Cortex of kidney (tissue), 1 donor: ENCODE results near the gene CTDP1.
"Not testable (repeated sequence)": the region's sequence is repeated elsewhere in the genome, so short reads cannot be mapped to it uniquely, and the experiment has no call there.

Source experiments
- DNase-seq: peaks from one replicate; lab custom pipeline; 2025; lab: John Stamatoyannopoulos, UW

CTDP1 gene

DNA sequence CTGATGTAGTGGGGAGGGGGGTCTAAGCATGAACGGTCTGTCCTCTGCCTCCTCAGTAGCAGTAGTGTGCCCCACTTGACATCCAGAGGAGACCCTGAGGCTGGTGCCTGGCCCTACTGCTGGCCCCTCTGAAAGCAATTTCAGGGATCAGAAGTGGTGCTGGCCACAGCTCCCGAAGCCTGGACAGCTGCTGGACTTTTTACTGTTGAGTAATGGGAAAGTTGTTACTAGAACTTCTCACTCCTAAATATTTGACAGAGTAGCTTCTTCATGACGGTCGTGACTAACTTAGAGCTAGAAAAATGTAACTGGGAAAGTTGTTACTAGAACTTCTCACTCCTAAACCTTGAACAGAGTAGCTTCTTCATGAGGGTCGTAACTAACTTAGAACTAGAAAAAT, 23.3 kb downstream of the CTDP1 start:
- no peak for DNase-seq

GRCh38 chr18:79704631-79705030, 25.0 kb downstream of the CTDP1 start:
- DNase-seq = no peak

DNA sequence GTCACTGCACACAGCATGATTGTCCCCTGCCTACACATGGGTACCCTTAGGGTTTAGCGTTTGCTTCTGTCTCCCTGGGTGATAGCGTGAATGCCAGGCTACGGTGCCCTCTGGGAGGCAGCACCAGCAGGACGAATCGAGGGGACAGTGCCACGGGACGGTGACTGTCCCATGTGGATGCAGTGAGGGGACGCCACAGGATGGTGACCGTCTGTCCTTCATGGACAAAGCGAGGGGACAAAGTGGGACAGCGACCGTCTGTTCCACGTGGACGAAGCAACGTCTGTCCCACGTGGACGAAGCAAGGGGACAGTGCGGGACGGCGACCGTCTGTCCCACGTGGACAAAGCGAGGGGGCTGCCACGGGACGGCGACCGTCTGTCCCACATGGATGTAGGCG, 25.7 kb downstream of the CTDP1 start:
- DNase-seq = no peak

GRCh38 chr18:79706006-79706405, 26.4 kb downstream of the CTDP1 start:
- DNase-seq = no peak

DNA sequence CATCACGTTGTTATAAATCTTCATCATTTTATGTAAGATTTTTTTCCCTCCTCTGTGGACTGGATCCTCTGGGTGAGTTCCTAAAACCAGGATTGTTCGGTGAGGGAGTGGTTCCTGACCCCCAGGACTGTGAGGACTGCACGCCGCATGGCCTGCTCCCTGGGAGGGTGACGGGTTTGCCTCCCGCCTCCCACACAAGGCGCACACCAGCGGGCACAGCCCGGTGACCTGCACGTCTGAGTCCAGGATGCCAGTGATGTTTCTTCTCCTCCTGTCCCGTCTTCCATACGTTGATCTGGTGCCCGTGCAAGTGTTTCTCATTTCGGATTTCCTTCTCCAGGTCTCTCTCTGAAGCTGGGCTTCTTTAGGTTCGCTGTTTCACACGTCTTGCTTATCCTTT, 27.1 kb downstream of the CTDP1 start:
- no peak for DNase-seq

DNA sequence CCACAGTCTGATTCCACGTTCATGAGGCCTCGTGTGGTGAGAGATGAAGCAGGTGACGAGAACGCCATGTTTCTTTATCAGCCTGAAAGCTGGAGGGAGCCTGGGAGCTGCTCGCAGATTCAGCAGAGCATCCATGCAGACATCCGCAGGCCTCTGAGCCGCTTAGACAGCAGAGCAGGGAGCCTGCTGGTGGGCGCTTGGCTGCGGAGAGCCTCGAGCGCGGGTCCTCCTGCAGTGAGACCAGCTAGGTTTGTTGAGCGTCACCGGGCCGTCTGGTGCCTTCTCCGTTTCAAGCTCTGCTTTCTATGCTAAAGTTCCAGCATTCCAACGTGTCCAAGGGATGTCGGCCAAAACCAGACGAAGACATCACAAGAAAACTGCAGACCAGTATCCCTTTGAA, 27.6 kb downstream of the CTDP1 start:
- no peak for DNase-seq

DNA sequence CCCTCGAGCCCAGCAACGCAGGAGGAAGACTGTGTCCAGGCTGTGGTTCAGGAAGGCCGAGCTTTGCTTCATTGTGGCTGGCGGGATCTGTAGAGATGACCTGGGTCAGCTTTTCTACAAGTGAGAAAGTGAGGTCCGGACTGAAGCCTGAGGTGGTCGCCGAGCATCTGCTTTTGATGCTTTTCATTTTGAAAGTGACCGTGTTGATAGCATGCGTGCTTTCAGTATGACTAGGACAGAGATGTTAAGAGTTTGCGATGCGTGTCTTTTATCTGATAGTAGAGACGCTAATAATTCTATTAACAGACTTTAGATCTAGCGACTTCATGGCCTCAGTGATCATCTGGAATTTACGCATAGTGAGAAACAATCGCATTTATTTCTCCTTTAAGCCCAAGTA, 28.1 kb downstream of the CTDP1 start:
- DNase-seq = no peak

- no peak for DNase-seq
These were observed 28.8 kb downstream of the CTDP1 start for GRCh38 chr18:79708412-79708811.

- DNase-seq = no peak
These were observed 32.7 kb downstream of the CTDP1 start for GRCh38 chr18:79712206-79712857.

- no peak for DNase-seq
These were observed 33.7 kb downstream of the CTDP1 start for GRCh38 chr18:79713341-79713740.

GRCh38 chr18:79714531-79715240, 35.1 kb downstream of the CTDP1 start:
- DNase-seq = peak; percentile 31

- no peak for DNase-seq
These were observed 35.7 kb downstream of the CTDP1 start for GRCh38 chr18:79715280-79715679.

DNA sequence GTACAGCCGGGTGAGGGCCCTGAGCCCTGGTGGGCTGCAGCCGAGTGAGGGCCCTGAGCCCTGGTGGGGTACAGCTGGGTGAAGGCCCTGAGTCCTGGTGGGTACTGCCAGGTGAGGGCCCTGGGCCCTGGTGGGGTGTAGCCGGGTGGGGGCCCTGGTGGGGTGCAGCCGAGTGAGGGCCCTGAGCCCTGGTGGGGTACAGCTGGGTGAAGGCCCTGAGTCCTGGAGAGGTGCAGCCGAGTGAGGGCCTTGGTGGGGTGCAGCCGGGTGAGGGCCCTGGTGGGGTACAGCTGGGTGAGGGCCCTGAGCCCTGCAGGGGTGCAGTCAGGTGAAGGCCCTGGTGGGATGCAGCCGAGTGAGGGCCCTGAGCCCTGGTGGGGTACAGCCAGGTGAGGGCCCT, 37.5 kb downstream of the CTDP1 start:
- DNase-seq = no peak

DNA sequence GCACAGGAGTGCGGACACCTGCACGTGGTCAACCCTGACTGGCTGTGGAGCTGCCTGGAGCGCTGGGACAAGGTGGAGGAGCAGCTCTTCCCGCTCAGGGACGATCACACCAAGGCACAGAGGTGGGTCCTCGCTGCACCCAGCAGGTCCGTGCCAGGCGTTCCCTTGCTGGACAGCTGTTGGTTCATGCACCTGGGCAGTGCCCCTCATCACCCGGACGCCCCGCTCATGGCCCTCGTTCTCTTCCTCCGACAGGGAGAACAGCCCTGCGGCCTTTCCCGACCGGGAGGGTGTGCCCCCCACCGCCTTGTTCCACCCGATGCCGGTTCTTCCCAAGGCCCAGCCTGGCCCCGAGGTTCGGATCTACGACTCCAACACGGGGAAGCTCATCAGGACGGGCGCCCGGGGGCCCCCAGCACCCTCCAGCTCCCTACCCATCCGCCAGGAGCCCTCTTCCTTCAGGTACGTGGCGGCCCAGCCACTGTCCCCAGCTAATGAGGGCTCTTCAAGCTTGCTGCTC, 38.0 kb downstream of the CTDP1 start:
- DNase-seq = no peak

DNA sequence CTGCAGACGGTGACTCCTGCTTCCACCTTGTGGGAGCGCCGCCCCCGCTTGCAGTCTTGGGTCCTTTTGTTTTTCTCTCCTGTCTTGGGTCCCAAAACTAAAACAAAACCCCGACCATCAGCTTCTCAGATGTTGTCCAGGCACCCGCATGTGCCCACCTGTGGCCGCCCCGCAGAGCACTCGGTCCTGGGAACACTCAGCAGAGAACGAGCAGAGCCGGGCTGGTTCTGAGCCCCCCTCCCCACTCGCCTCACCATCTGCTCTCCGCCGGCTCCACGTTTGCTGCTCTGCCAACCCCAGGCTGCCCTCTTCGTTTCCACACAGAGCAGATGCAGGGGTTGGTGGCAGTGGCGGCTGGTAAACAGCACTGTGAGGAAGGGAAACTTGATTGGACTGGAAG, 38.5 kb downstream of the CTDP1 start:
- DNase-seq = no peak

- no peak for DNase-seq
These were observed 39.4 kb downstream of the CTDP1 start for GRCh38 chr18:79718878-79719477.

- DNase-seq = not testable (repeated sequence)
These were observed 40.1 kb downstream of the CTDP1 start for GRCh38 chr18:79719478-79720358.

DNA sequence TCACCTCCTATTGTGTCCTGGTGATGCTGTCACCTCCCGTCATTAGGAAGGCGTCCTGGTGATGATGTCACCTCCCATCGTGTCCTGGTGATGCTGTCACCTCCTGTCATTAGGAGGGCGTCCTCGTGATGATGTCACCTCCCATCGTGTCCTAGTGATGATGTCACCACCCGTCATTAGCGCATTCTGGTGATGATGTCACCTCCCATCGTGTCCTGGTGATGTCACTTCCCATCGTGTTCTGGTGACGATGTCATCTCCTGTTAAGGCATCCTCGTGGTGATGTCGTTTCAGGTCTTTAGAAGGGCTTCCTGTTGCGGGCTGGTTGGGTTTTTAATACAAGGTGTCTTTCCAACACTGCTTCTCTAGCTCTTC, 40.7 kb downstream of the CTDP1 start:
- no peak for DNase-seq

- no peak for DNase-seq
These were observed 43.4 kb downstream of the CTDP1 start for GRCh38 chr18:79723036-79723435.

DNA sequence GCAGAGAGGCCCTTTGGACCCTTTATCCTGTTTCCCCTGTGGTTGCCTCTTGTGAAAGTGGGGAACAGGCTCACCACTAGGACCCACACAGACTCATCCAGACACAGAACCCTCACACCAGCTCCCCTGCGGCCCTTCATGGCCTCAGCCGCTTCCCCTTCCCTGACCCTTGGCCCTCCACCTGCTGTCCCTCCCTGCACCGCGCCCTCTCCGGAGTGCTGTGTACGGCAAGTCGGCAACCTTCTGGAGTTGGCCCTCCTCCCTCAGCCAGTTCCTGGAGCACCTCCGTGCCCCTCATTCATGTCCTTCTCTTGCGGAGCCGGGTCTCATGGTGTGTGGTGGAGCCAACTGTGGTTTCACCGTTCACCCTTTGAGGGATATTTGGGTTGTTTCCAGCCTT, 44.0 kb downstream of the CTDP1 start:
- no peak for DNase-seq

DNA sequence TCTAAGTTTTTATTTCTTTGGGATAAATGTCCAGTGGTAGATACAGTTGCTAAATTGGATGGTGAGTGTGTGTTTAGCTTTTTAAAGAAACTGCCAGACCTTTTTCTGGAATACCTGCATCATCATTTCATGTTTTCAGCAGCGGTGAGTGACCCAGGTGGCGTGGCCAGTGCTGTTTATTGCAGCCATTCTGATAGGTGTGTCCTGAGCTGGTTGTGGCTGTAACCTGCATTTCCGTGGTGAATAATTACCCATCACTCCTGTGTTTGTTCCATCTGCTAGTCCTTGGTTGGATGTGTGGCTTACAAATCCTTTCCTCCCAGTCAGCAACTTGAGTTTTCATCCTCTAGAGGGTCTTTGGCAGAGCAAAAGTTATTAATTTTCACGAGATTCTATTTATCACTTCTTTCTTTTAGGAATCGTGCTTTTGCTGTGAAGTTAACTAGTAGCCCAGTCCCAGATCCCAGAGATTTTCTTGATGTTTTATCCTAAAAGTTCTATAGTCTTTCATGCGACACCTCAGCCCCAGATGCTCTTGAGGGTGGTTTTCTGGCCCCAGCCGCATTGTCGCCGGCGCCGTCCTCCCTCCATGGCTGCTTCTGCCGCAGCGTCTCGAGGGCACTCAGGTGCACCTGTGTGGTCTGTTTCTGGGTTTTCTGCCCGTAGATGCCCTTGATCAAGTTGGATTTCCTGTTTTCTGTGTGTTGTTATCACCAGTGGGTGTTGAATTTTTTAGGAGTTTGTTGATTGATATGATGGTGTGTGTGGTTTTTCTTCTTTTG, 44.9 kb downstream of the CTDP1 start:
- no peak for DNase-seq

DNA sequence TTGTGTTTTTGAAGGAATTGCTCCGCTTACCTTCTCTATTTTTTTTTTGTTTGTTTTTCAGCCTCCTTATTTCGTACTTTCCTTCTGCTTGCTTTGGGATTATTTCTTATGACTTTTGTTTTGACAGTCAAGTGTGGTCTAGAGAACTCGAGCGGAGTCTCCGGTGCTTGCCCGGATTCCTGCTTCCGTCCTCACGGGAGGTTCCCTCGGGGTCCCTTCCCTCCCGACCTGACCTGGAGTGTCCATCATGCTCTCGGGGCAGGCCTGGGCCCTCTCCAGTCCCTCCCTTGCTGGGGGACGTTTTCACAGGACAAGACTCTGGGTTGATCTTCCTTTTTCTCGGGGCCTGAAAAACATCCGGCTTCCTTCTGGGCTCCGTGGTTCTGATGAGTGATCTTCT, 45.9 kb downstream of the CTDP1 start:
- no peak for DNase-seq
